Measurements from ENCODE around the gene FRAT1.

Gene FRAT1

GRCh38 chr10:97367126-97367649 is 48.1 kb downstream of the FRAT1 start:
- H3K27ac ChIP-seq = peak overlapping the region; percentile 99
- H3K27me3 ChIP-seq = no peaks in the 10 kb centered on the region
- peak overlapping the region; percentile 41 to 59 for H3K4me3 ChIP-seq (ENCODE audit: low read depth in 1 of 2, low read length in 1 of 2)
- no peak for TF ChIP-seq CTCF (IDR thresholded peaks at IDR 0.05)
- peaks cover 44% of the 10 kb centered on the region for H3K36me3 ChIP-seq
- H3K4me1 ChIP-seq (ENCODE audit: control insufficient read depth in 1 of 2, insufficient read depth in 1 of 2, low read depth in 1 of 2, low read length in 1 of 2) = peaks cover 98 to 100% of the 10 kb centered on the region in 2 experiments
- H3K9me3 ChIP-seq = no peaks in the 10 kb centered on the region
